ENCODE measurements around the gene INHBA. TPM values are rescaled to one million over a fixed set of nuclear protein-coding genes. Genes with fewer than 3 reads are reported as not detected.

The INHBA gene
- total RNA-seq, result 10 to 100 TPM in 2 of 4 donors, 1 to 10 TPM in 2; 5.4 to 18.4 (median 10.8) TPM

- Histone ChIP-seq H3K4me3 (no peak within 1 kb of the TSS), H3K27ac (peak within 1 kb of the TSS; percentile 80 to 83), H3K27me3 (no peaks in the 10 kb centered on the region), H3K36me3 (no peaks in the 10 kb centered on the region), H3K9me3 (no peaks in the 10 kb centered on the region), H3K4me1 (no peaks in the 10 kb centered on the region)
- TF ChIP-seq CTCF (IDR thresholded peaks at IDR 0.05) (no peak), POLR2A (IDR thresholded peaks at IDR 0.05) (no peak)
- intact Hi-C loops (cut with DNase I; ENCODE audit: low total_unique reads), result no loop called here
- DNase-seq, result peak; percentile 48 to 68
These were observed at the start of gene INHBA for GRCh38 chr7:41702635-41703371. INHBA (minus strand) TSS chr7:41703090; CDS start chr7:41700374, 2,716 bp downstream.

GRCh38 chr7:41752615-41753014, 49.7 kb upstream of the INHBA start:
- Histone ChIP-seq H3K36me3 (no peaks in the 10 kb centered on the region), H3K9me3 (no peaks in the 10 kb centered on the region), H3K4me1 (no peaks in the 10 kb centered on the region), H3K27ac (no peak overlapping the region), H3K4me3 (no peak overlapping the region), H3K27me3 (no peaks in the 10 kb centered on the region)
- no peak for TF ChIP-seq POLR2A (IDR thresholded peaks at IDR 0.05)
- TF ChIP-seq CTCF (IDR thresholded peaks at IDR 0.05), result no peak
- intact Hi-C loops (cut with DNase I; ENCODE audit: low total_unique reads), result no loop called here
- no peak for DNase-seq

GRCh38 chr7:41750661-41751540, 48.0 kb upstream of the INHBA start:
- H3K9me3 ChIP-seq, result no peaks in the 10 kb centered on the region
- H3K27ac ChIP-seq, result no peak overlapping the region
- H3K4me3 ChIP-seq, result no peak overlapping the region
- intact Hi-C loops (cut with DNase I; ENCODE audit: low total_unique reads), result no loop called here
- no peaks in the 10 kb centered on the region for H3K27me3 ChIP-seq
- no peak for DNase-seq
- no peaks in the 10 kb centered on the region for H3K36me3 ChIP-seq
- no peak for TF ChIP-seq CTCF (IDR thresholded peaks at IDR 0.05)
- no peak for TF ChIP-seq POLR2A (IDR thresholded peaks at IDR 0.05)
- no peaks in the 10 kb centered on the region for H3K4me1 ChIP-seq

GRCh38 chr7:41747961-41748360, 45.1 kb upstream of the INHBA start:
- DNase-seq, result no peak
- no peaks in the 10 kb centered on the region for H3K4me1 ChIP-seq
- TF ChIP-seq POLR2A (IDR thresholded peaks at IDR 0.05) (no peak), CTCF (IDR thresholded peaks at IDR 0.05) (no peak)
- no peaks in the 10 kb centered on the region for H3K36me3 ChIP-seq
- no peak overlapping the region for H3K27ac ChIP-seq
- intact Hi-C loops (cut with DNase I; ENCODE audit: low total_unique reads), result no loop called here
- no peaks in the 10 kb centered on the region for H3K9me3 ChIP-seq
- no peak overlapping the region for H3K4me3 ChIP-seq
- no peaks in the 10 kb centered on the region for H3K27me3 ChIP-seq

DNA sequence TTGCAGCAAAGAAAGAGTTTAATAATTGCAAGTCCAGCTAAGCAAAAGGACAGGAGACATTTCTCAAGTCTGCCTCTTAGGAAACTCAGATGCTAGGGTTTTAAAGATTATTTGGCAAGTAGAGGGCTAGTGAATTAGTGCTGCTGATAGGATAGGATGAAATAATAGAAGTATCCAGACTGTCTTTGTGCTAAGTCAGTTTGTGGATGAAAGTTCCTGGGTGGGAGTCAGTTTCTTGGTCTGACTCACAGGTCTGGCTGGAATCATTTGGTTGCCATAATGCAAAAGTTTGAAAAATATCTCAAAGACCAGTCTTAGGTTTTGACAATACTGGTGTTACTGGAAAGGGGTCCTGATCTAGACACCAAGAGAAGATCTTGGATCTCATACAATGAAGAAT, 42.6 kb upstream of the INHBA start:
- DNase-seq, result no peak
- no peaks in the 10 kb centered on the region for H3K27me3 ChIP-seq
- H3K4me1 ChIP-seq, result no peaks in the 10 kb centered on the region
- H3K9me3 ChIP-seq, result no peaks in the 10 kb centered on the region
- TF ChIP-seq POLR2A (IDR thresholded peaks at IDR 0.05) (no peak), CTCF (IDR thresholded peaks at IDR 0.05) (no peak)
- no peaks in the 10 kb centered on the region for H3K36me3 ChIP-seq
- H3K4me3 ChIP-seq, result no peak overlapping the region
- H3K27ac ChIP-seq, result no peak overlapping the region
- intact Hi-C loops (cut with DNase I; ENCODE audit: low total_unique reads), result no loop called here
